Heart right ventricle (tissue), 16 donors: ENCODE results near the gene WSB2. TPM values are rescaled to one million over a fixed set of nuclear protein-coding genes. Genes with fewer than 3 reads are reported as not detected.
A peak's percentile ranks its signal among the peaks of the same experiment; 100 is the strongest.

Experiments used
- ATAC-seq, 8 donors: fragments of 200-7000 bp; cut with Tn5 transposase; one replicate each; pipeline ENCODE4 v1.9.1; 2020; ENCODE audit warnings: mild to moderate bottlenecking in 8 of 8, moderate library complexity in 8 of 8, moderate number of reproducible peaks in 1 of 8
- DNase-seq, 2 donors: peaks; one replicate each; pipeline ENCODE4 v3.0.0-alpha.2; 2020
- H3K27ac ChIP-seq, 10 donors: fragments of 200-600 bp; sonication (generic) in 2 of 10; one replicate each; pipeline versions ENCODE4 v1.5.0 to v1.8.0; 2020 to 2022; ENCODE audit warnings: mild to moderate bottlenecking in 3 of 10
- H3K27me3 ChIP-seq, 7 donors: fragments of 200-600 bp; one replicate each; pipeline ENCODE4 v1.8.0; 2021 to 2022; ENCODE audit warnings: mild to moderate bottlenecking in 2 of 7
- H3K36me3 ChIP-seq, 9 donors: fragments of 200-600 bp; sonication (generic) in 1 of 9; one replicate each; pipeline versions ENCODE4 v1.5.0 to v1.8.0; 2020 to 2022; ENCODE audit warnings: mild to moderate bottlenecking in 2 of 9
- H3K4me1 ChIP-seq, 9 donors: fragments of 200-600 bp; sonication (generic) in 1 of 9; one replicate each; pipeline versions ENCODE4 v1.5.0 to v1.8.0; 2020 to 2022; ENCODE audit warnings: mild to moderate bottlenecking in 4 of 9
- H3K4me3 ChIP-seq, 10 donors: fragments of 200-600 bp; sonication (generic) in 2 of 10; one replicate each; pipeline versions ENCODE4 v1.5.0 to v1.8.0; 2020 to 2022; ENCODE audit warnings: mild to moderate bottlenecking in 7 of 10, moderate library complexity in 2 of 10
- H3K9me3 ChIP-seq, 11 donors: fragments of 200-600 bp in 10 of 11; sonication (generic) in 2 of 11; one replicate each; pipeline versions ENCODE4 v1.5.0 to v1.8.0; 2013 to 2022; ENCODE audit warnings: mild to moderate bottlenecking in 2 of 11, control low read depth in 1 of 11, moderate library complexity in 1 of 11
- CTCF ChIP-seq, 9 donors: fragments of 200-600 bp; sonication (generic) in 2 of 9; IDR thresholded peaks; one replicate each; pipeline versions ENCODE4 v1.5.0 to v1.8.0; 2021 to 2022; ENCODE audit warnings: antibody characterized with exemption in 9 of 9, mild to moderate bottlenecking in 5 of 9, moderate library complexity in 1 of 9
- WGBS, 2 donors: extraction: QIAGEN DNeasy Blood & Tissue Kit; methylation state at CpG; one replicate each; pipeline ENCODE4 v1.1.7; 2013; ENCODE audit warnings: inconsistent platforms in 1 of 2; 5-methylcytosine and 5-hydroxymethylcytosine counted together
- intact Hi-C, 10 donors: fragments of 100-400 bp; cut with DNase I; formaldehyde crosslinking; loops; one replicate each; pipeline versions ENCODE4 v1.11.1 to v1.14.2; 2022
- polyA plus RNA-seq, 2 donors: library from polyadenylated mRNA; stranded (reverse); fragments of 200-250 nt; gene quantifications; one replicate each; pipeline ENCODE4 v1.2.3, GENCODE V29; 2013
- total RNA-seq, 10 donors: library from RNA; stranded (reverse); fragmentation: NEBNext Ultra II Directional in 3 of 10; extraction: Animal tissue kit (Norgen Biotek cat#: 25700) in 3 of 10; gene quantifications; one replicate each; pipeline versions ENCODE4 v1.2.1 to v1.2.4, GENCODE V29; 2021 to 2023
- donor health status: Arrhythmogenic right ventricular cardiomyopathy.
- donor health status: ischemic (EF 13 %, LVEDD 7.1; RV severe dilation, severe dysfunction).
- donor health status: healthy with polysubstance abuse.
- donor health status: DM: no; HTN: yes; CAD: no.
- donor health status: DM: no; HTN: no; CAD: no.
- donor health status: ischemic (EF 25% LVEDD 6.9; RV normal size, moderate dysfunction).
- donor health status: ischemic (EF 25% LVEDD 5.7; RV mildly dilated, moderate dysfunction).
- donor health status: healthy.
- donor health status: DM: yes; HTN: yes; CAD: no.
- donor health status: Ischemic cardiomyopathy.
- donor health status: ischemic (EF 35%, LVEDD 5.7; RV mildly dilated, moderate dysfunction).
- donor health status: nonischemic (EF 11% LVEDD 7.7; RV severe dilation, severe dysfunction).
- donor health status: DM: yes; HTN: yes; CAD: no.
- donor health status: PGD.
- donor health status: ischemic (EF 29% LVEDD 5.4; RV normal size, mild dysfunction).
- donor health status: nonischemic (EF 23%, LVEDD 6.1; RV moderate dilation, normal function).

Gene WSB2
- total and polyA plus RNA-seq, 12 donors: 52.2 to 125 (median 97.3) TPM

DNA sequence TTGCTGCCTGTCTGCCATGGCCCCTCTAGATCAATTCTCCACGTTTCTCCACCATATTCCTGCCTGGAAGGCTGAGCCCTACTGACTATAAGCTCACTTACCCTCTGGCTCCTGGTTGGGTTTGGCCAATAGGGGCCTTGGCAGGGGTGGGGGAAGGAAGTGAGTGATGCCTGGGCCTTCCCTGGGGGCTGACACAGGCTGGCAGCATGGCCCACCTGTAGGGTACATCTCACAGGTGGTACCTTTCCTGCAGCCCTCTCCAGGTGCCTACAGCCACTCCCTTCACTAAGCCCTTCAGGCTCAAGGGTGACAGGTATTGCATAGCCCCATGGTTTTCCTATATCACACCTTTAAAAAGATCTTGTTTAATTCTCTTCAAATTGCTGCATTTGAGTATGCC, 40.9 kb downstream of the WSB2 start:
- intact Hi-C loops: no loop called here
- Histone ChIP-seq H3K27ac (no peak overlapping the region), H3K36me3 (peaks cover 0 to 58% (median 0%) of the 10 kb centered on the region in 9 donors), H3K9me3 (no peaks in the 10 kb centered on the region), H3K4me3 (no peak overlapping the region), H3K4me1 (peaks cover 0 to 17% (median 9%) of the 10 kb centered on the region in 9 donors), H3K27me3 (no peaks in the 10 kb centered on the region)
- ATAC-seq: no peak
- 88 to 91% methylated on average over 1 of the region's 1 CpG for WGBS, 2 donors
- DNase-seq: no peak
- TF ChIP-seq CTCF (IDR thresholded peaks at IDR 0.05): no peak

GRCh38 chr12:118017926-118018325, 43.1 kb downstream of the WSB2 start:
- no peak overlapping the region for H3K27ac ChIP-seq
- no peak for DNase-seq
- no peak overlapping the region for H3K4me3 ChIP-seq
- H3K27me3 ChIP-seq: no peaks in the 10 kb centered on the region
- H3K36me3 ChIP-seq: peaks cover 0 to 42% (median 0%) of the 10 kb centered on the region in 9 donors
- intact Hi-C loops: loop anchor here in 4 of 10 donors (5.0 to 10.0 kb wide), 3 partner anchors 44 to 143 kb away; partner anchors contain the start of gene WSB2 (in 1 of the 4)
- no peaks in the 10 kb centered on the region for H3K9me3 ChIP-seq
- no peak for ATAC-seq
- TF ChIP-seq CTCF (IDR thresholded peaks at IDR 0.05): no peak
- H3K4me1 ChIP-seq: peaks cover 0 to 17% (median 9%) of the 10 kb centered on the region in 9 donors

GRCh38 chr12:118016424-118017264, 44.3 kb downstream of the WSB2 start, which contains the start of gene RFC5:
Gene RFC5 (plus strand): TSS chr12:118016703. CDS start chr12:118016828, 125 bp downstream.
- peak; percentile 98 to 99 for DNase-seq
- H3K27me3 ChIP-seq: no peaks in the 10 kb centered on the region
- peak in 1 of 9 donors; percentile 13 for TF ChIP-seq CTCF (IDR thresholded peaks at IDR 0.05)
- peak within 1 kb of the TSS in 6 of 10 donors; percentile 51 to 85 (median 68) for H3K27ac ChIP-seq
- no peaks in the 10 kb centered on the region for H3K9me3 ChIP-seq
- peaks cover 0 to 29% (median 0%) of the 10 kb centered on the region in 9 donors for H3K36me3 ChIP-seq
- H3K4me3 ChIP-seq: peak within 1 kb of the TSS; percentile 75 to 98 (median 93)
- H3K4me1 ChIP-seq: peaks cover 0 to 17% (median 9%) of the 10 kb centered on the region in 9 donors
- 0% methylated on average over 61 of the region's 61 CpGs for WGBS, 2 donors
- intact Hi-C loops: loop anchor here in 4 of 10 donors (5.0 to 10.0 kb wide), 3 partner anchors 46 to 142 kb away; partner anchors contain the start of gene WSB2 (in 1 of the 4)
- peak; percentile 99 to 100 (median 100) for ATAC-seq

DNA sequence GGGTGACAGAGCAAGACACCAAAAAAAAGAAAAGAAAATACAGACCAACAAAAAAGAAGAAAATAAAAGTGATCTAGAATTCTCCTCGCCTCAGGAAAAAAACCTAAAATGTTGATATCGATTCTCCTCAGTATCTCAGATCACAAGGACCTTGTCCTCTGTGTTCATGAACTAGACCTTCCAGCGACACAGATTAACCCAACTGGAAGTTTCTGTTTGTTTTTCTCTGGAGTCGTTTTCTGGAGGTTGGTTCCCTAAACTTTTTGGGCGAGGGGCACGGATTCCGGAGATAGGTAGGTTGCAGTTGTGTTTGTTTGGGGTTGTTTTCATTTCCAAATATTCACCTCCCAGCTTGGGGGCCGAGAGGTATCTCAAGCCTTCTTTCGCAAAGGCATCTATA, 45.0 kb downstream of the WSB2 start:
- no peak for DNase-seq
- no peak for ATAC-seq
- Histone ChIP-seq H3K4me1 (peaks cover 0 to 17% (median 9%) of the 10 kb centered on the region in 9 donors), H3K9me3 (no peaks in the 10 kb centered on the region), H3K36me3 (peaks cover 0 to 22% (median 0%) of the 10 kb centered on the region in 9 donors), H3K4me3 (peak overlapping the region in 9 of 10 donors; percentile 82 to 98 (median 93)), H3K27me3 (no peaks in the 10 kb centered on the region), H3K27ac (no peak overlapping the region)
- no peak for TF ChIP-seq CTCF (IDR thresholded peaks at IDR 0.05)
- WGBS, 2 donors: 33 to 43% methylated on average over 9 of the region's 9 CpGs
- intact Hi-C loops: loop anchor here in 4 of 10 donors (5.0 to 10.0 kb wide), 3 partner anchors 46 to 141 kb away; partner anchors contain the start of gene WSB2 (in 1 of the 4)
